HG03280 (cell line): ENCODE data around the gene TNNT2.

ENCODE experiments used
- ATAC-seq: cut with Tn5 transposase; IDR thresholded peaks from one replicate; pipeline ENCODE4 v1.9.1; 2021; ENCODE audit warnings: mild to moderate bottlenecking, moderate library complexity; ENCODE audit not compliant: unreplicated experiment

Gene TNNT2

DNA sequence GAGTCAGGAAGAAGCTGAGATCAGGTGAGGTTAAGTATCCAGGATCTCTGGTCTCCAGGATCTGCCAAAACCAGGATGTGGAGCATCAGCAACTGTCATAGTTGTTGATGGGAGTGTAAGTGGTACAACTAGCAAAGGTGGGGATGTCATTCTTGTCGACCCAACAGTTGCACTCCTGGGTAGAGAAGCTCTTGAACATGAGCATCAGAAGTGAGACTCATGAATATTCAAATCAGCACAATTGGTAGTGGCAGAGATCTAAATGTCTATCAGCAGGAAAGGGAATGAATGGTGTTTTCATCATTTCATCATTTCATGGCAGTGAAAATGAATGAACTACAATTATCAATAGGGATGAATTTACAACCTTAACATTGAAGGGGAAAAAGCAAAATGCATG lies 25.9 kb upstream of the TNNT2 start:
- no peak for ATAC-seq

DNA sequence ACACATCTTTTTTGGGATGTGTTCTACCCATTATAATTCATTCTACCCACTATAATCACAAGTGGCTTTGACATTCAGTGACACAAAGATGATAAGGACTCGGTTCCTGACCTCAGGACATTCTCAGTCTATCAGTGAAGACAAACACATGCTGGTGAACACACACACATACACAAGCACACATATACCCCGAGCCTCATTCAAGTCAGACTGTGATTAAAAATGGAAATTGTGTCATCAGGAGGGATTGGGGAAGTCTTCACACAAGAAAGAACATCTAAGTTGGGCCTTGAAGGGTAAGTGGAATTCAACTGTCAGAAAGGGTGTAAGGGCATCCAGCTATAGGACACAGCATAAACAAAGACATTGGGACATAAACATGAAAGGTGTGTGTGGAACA lies 24.2 kb upstream of the TNNT2 start:
- no peak for ATAC-seq

DNA sequence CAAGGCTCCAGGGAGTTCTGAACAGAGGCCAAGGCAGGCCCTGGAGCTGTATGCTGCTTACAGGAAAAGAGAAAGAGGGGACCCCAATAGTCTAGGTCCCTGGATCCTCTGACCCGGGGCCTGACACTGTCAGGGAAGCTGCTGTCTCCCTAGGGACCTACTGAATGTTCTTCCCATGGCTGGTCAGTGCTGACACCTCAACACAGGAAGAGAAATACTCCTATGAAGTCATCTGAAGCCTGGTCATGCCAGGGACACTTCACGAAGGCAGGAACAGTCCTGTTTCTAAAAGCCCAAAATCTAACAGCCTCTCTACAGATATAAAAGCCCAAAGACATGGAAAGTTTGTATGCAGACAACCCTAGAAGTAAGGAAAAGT lies 23.4 kb upstream of the TNNT2 start:
- no peak for ATAC-seq

DNA sequence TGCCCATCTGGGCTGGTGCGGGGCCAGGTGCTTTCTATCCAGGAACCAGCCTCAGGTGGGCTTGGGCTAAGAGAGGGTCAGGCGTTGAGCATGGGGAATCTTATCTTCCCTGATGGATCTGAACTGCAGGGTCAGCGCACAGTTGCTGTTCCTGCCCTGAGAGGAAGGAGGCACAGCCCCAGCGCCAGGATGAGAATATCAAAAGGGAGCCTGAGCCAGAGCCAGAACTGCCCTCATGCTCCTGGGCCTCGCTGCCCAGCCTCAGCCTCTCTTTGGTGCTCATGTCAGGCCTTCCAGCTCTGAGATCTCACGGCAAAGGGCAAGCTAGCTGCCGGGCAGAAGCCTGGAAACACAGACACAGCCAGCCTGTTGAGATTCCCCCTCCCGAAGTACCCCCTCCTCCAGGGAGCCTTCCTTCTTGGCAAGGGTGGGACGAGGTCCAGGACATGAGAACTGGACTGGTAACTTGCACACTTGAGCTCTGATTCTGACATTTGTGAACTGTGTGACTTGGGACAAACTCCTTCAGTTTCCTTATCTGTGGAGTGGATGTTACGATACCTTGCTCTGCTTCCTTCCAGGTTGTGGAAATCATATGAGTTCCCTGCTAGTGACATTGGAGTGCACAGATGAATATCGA lies 22.9 kb upstream of the TNNT2 start:
- no peak for ATAC-seq

DNA sequence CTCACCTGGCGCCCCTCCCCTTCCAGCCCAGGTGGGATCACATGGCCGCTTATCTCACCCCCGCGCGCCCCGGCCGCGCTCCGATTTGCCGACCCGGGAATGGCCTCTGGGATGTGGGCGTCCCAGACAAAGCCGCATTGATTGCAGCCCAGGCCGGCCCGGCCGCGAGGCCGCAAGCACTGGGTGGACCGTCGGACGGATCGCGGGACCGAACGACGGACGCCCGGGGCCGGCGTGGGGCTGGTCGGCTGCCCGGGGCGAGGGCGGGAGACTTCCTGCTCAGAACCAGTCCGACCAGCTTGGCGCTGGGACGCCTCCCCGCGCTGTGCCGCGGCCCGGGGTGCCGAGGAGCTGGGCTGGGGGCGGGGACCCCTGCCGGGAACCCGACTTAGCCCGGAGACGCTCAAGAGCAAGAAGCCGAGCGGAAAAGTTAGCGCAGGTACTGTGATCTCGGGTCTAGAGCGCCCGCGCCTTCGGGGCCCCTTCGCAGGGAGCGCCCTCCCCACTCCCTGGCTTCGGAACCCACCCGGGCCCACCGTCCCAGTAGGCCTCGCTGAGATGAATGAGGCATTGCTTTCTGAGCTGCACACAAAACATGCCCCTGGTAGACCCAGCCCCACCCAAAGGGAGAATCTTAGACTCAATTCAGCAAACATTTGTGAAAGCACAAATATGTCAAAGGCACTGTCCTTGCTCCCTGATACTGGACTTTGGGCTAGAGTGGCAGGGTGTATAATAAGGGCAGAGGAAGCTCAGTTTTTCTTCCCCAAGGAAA lies 22.1 kb upstream of the TNNT2 start:
- no peak for ATAC-seq

DNA sequence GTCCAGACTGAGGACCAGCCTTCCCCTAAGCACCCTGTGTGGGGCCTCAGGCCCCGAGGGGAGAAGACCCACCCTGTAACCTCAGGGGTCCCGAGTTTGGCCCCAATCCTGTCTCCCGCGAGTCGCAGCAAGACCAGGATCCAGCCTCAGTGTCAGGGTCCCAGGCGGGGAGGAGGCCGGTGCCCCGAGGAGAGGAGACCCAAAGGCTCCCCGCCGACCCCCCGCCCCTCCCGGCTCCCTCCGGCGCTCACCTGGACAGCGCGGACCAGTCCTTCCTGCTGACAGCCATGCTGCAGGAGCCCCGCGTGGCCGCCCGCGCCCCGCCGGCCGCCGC lies 21.5 kb upstream of the TNNT2 start, which contains the start of gene LAD1:
Gene LAD1, minus strand, starts transcription at position 307 of the 334 bp plus-strand sequence. Its CDS starts 18 bp downstream, at position 289.
- ATAC-seq, result no peak

GRCh38 chr1:201397675-201398074 lies 20.2 kb upstream of the TNNT2 start:
- ATAC-seq, result no peak

- ATAC-seq, result no peak
Observed at GRCh38 chr1:201396861-201397464, 19.5 kb upstream of the TNNT2 start.

DNA sequence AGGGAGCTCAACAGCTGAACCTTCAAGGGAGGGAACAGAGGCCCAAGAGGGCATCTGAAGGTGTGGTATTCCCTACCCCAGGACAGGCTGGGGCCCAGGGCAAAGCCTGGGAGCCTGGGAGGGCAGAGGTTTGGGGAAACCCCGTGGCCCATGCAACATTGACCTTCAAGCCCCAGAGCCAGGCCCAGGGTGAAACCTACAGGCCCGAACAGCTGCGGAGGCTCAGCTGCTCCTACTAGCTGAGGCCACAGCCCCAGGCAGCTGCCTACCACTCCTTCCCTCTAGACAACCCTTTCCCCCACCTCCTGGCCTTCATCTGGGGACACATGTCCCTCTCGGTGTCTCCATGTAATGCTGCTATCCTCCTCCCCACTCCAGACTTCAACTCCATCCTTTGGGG lies 18.5 kb upstream of the TNNT2 start:
- no peak for ATAC-seq

DNA sequence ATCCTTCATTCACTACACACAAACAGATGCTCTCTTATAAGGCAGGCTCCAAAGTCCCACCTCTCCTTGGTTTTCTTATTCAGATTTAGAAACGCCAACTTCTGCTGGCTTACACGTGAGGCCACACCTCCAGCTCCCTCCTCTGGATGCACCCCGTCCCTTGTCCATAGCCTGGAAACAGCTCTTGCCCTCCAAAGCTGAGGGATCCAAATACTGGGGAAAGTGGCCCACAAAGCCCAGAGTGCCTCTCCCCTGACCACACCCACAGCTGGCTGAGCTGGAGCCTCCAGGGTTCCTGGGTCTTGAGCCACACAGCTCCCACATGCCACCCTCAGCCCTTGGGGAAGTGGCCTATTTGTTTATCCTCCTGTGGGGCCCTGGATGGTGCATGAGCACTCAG lies 17.1 kb upstream of the TNNT2 start:
- ATAC-seq, result no peak

DNA sequence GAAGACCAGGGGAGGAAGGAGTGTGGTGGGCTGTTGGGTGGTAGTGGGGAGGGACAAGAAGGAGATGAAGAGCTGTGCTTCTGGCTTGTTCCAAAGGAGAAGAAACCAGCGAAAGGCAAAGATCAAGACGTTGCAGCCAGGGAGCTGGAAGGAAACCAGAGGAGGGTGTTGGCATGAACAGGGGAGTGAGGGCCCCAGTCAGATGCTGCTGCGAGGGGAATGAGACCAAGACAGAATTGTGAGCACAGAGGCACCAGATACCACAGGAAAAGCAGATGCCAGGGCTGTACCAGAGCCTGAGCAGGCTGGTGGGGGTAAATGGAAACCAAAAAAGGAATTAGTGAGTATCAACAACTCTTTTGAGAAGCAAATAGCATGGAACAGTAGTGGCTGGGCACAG lies 15.6 kb upstream of the TNNT2 start:
- ATAC-seq, result no peak

DNA sequence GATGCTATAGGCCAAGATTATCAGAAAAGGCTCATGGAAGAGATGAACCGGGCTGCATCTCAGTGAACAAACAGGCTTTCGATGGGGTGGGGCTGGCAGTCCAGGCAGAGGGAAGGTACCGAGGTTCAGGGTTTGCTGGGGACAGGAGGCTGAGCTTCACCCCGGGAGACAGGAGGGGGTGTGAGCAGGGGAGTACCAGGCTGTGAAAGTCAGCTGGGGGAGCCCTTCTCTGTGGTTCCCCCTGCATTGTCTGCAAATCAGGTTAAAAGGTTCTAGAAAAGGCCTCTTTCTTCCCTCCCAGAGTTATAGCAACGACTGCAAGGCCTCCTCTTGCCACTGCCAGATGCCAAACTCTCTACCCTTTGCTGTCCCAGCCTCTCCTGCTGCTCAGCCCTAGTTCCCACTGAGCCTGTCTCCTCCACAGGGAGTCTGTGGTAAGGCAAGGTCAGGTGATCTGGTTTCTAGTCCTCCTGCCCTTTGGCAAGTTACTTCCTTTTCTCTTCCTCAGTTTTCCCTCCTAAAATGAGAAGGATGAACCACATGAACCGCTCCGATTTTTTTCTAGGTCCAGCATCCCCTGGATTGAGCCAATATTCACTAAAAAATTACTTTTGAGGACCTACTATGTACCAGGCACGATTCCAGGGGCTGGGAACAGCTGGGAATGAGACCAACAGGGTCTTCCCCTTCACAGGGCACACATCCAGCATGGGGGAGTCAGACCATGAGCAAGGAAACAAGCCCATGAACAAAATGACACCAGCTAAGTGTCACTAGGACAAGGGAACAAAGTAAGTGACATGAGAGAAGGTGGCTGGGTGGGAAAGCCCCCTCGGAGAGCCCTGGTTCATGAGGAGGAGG lies 14.4 kb upstream of the TNNT2 start:
- ATAC-seq, result no peak

GRCh38 chr1:201391225-201391624 lies 13.7 kb upstream of the TNNT2 start:
- no peak for ATAC-seq

DNA sequence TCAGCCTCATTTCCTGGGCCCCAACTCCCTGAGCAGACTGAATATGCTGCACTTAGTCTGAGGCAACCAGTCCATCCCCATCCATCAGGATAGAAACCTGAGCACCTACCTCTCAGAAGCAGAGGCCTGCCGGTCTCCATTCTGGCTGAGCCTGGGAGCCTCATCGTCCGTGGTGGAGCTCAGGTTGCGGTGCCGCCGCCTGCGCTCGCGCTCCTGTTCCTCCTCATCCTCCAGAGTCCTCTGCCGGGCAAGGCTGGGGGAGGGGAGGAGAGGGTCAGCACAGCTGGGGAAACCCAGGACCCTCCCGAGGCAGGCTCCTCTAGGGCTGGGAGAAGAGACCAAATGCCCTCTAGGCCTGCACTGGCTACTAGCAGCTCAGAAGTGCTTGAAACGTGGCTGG lies 11.6 kb upstream of the TNNT2 start:
- no peak for ATAC-seq

GRCh38 chr1:201386208-201386607 lies 8.7 kb upstream of the TNNT2 start:
- ATAC-seq, result no peak

- peak; percentile 69 for ATAC-seq
Observed at GRCh38 chr1:201385299-201385891, 7.9 kb upstream of the TNNT2 start.

DNA sequence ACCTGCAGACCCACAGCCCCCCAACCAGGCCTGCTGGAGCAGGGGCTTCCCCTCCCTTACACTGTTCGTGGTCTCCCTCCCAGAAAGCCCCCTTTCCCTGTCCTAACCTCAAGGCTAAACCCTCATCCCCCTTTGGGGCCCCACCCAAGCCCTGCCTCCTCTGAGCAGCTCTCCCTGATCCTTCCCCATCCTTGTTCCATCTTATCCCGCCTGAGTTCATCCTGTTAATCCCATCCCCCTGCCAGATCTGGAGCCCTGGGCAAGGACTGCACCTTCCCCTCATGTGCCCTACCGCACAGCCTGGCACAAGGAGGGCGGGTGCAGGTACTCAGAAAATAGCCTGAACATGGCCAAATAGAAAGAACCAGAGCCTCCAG lies 6.9 kb upstream of the TNNT2 start:
- ATAC-seq, result no peak

GRCh38 chr1:201383647-201384405 lies 6.3 kb upstream of the TNNT2 start:
- no peak for ATAC-seq

- ATAC-seq, result no peak
Observed at GRCh38 chr1:201381130-201381529, 3.6 kb upstream of the TNNT2 start.

DNA sequence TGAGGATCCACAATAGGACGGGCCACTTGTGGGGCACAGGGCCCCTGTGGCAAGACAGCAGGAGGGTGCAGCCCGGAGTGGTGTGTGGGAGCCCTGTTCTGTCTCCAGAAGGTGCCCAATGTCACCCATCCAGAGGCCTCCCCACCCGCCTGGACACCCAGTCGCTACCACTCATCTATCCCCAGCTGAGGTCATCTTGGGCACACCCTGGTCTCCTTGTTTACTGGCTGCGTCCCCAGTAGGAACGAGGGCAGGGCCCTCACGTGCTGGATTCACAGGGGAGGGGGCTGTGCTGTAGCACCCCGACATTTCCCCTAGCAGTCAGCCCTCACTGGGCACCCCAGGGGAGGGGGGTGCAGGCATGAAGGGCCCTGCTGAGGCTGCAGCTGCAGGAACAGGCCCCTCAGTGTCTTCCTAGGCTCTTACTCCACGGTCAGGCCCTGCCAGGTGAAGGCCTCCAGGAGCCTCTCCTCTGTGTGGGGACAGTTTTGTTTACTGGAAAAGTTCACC lies 2.3 kb upstream of the TNNT2 start:
- no peak for ATAC-seq
